Smooth muscle cell (in vitro differentiated cells): ENCODE data around the gene PICK1. TPM values are rescaled to one million over a fixed set of nuclear protein-coding genes. Genes with fewer than 3 reads are reported as not detected.

Experiments used
- DNase-seq: peaks from one replicate; lab custom pipeline; 2025; ENCODE audit not compliant: unreplicated experiment; lab: John Stamatoyannopoulos, UW
- H2AFZ ChIP-seq: fragments of 200-600 bp; sonication (generic); 2 replicates; pipeline ENCODE4 v1.6.0; 2016; ENCODE audit warnings: antibody characterized with exemption, low read depth, mild to moderate bottlenecking
- H3F3A ChIP-seq: fragments of 200-600 bp; sonication (generic); 2 replicates; pipeline ENCODE4 v1.6.0; 2017; ENCODE audit warnings: antibody characterized with exemption, low read depth
- H3K27ac ChIP-seq: fragments of 200-600 bp; sonication (generic); 2 replicates; pipeline ENCODE4 v1.5.1; 2016; ENCODE audit warnings: low read depth, mild to moderate bottlenecking
- H3K27me3 ChIP-seq: fragments of 200-600 bp; sonication (generic); 2 replicates; pipeline ENCODE4 v1.6.1; 2016; ENCODE audit warnings: low read depth, mild to moderate bottlenecking
- H3K36me3 ChIP-seq: fragments of 200-600 bp; sonication (generic); 2 replicates; pipeline ENCODE4 v1.5.1; 2016; ENCODE audit warnings: low read depth
- H3K4me1 ChIP-seq: fragments of 200-600 bp; sonication (generic); 2 replicates; pipeline ENCODE4 v1.5.1; 2016; ENCODE audit warnings: low read depth
- H3K4me2 ChIP-seq: fragments of 200-600 bp; sonication (generic); 2 replicates; pipeline ENCODE4 v1.6.0; 2016; ENCODE audit warnings: mild to moderate bottlenecking
- H3K4me3 ChIP-seq: fragments of 200-600 bp; sonication (generic); 2 replicates; pipeline ENCODE4 v1.5.1; 2016; ENCODE audit warnings: mild to moderate bottlenecking
- H3K79me2 ChIP-seq: fragments of 200-600 bp; sonication (generic); 2 replicates; pipeline ENCODE4 v1.6.0; 2016; ENCODE audit warnings: low read depth, mild to moderate bottlenecking
- H3K9ac ChIP-seq: fragments of 200-600 bp; sonication (generic); 2 replicates; pipeline ENCODE4 v1.6.0; 2016; ENCODE audit warnings: low read depth
- H3K9me3 ChIP-seq: fragments of 200-600 bp; sonication (generic); replicated peaks from 2 replicates; pipeline ENCODE4 v1.5.1; 2016; ENCODE audit warnings: low read depth
- H4K20me1 ChIP-seq: fragments of 200-600 bp; sonication (generic); 2 replicates; pipeline ENCODE4 v1.6.0; 2016; ENCODE audit warnings: low read depth
- CTCF ChIP-seq: fragments of 200-600 bp; sonication (generic); IDR thresholded peaks from 2 replicates; pipeline ENCODE4 v1.5.1; 2017; ENCODE audit warnings: borderline replicate concordance, mild to moderate bottlenecking, antibody characterized with exemption; ENCODE audit not compliant: insufficient read depth, poor library complexity, severe bottlenecking
- WGBS: methylation state at CpG from one replicate; pipeline ENCODE4 v1.1.7; 2016; ENCODE audit warnings: low lambda C conversion rate; 5-methylcytosine and 5-hydroxymethylcytosine counted together
- polyA plus RNA-seq: library from polyadenylated mRNA; unstranded; fragments of >200 nt; fragmentation: Nextera tagmentation; extraction: Ambion mirVana; gene quantifications from 2 replicates; pipeline ENCODE4 v1.2.1, GENCODE V29; 2016
- total RNA-seq: library from RNA; depleted of rRNA; stranded (reverse); fragments of >200 nt; gene quantifications from 2 replicates; pipeline ENCODE4 v1.2.3, GENCODE V29; 2014

The PICK1 gene
- total and polyA plus RNA-seq, 2 experiments from 2014 or later, result 8.8 to 17.5 TPM

- no peak overlapping the region for H3K4me3 ChIP-seq
- H3K27ac ChIP-seq, result no peak overlapping the region
- H2AFZ ChIP-seq, result no peak overlapping the region
- no peaks in the 10 kb centered on the region for H3K9me3 ChIP-seq
- H4K20me1 ChIP-seq, result no peaks in the 10 kb centered on the region
- H3K79me2 ChIP-seq, result no peaks in the 10 kb centered on the region
- no peaks in the 10 kb centered on the region for H3K36me3 ChIP-seq
- no peaks in the 10 kb centered on the region for H3F3A ChIP-seq
- no peak for TF ChIP-seq CTCF
- no peaks in the 10 kb centered on the region for H3K27me3 ChIP-seq
- no peak overlapping the region for H3K4me2 ChIP-seq
- no peak overlapping the region for H3K9ac ChIP-seq
- 94% methylated on average over 28 of the region's 28 CpGs for WGBS
- no peak for DNase-seq
- no peaks in the 10 kb centered on the region for H3K4me1 ChIP-seq
Observed at GRCh38 chr22:38120359-38121110, 63.3 kb downstream of the PICK1 start.

- no peaks in the 10 kb centered on the region for H3K9me3 ChIP-seq
- H3K79me2 ChIP-seq, result no peaks in the 10 kb centered on the region
- no peaks in the 10 kb centered on the region for H3F3A ChIP-seq
- no peak overlapping the region for H3K4me3 ChIP-seq
- no peak for DNase-seq
- WGBS, result 77% methylated on average over 5 of the region's 6 CpGs
- H3K27me3 ChIP-seq, result no peaks in the 10 kb centered on the region
- H3K36me3 ChIP-seq, result no peaks in the 10 kb centered on the region
- H2AFZ ChIP-seq, result no peak overlapping the region
- TF ChIP-seq CTCF, result no peak
- H3K9ac ChIP-seq, result no peak overlapping the region
- H3K27ac ChIP-seq, result no peak overlapping the region
- no peak overlapping the region for H3K4me2 ChIP-seq
- no peaks in the 10 kb centered on the region for H3K4me1 ChIP-seq
- no peaks in the 10 kb centered on the region for H4K20me1 ChIP-seq
Observed at GRCh38 chr22:38122616-38123015, 65.4 kb downstream of the PICK1 start.

- no peak overlapping the region for H3K4me3 ChIP-seq
- H3K4me1 ChIP-seq, result no peaks in the 10 kb centered on the region
- no peaks in the 10 kb centered on the region for H3K36me3 ChIP-seq
- H3K9ac ChIP-seq, result no peak overlapping the region
- no peak overlapping the region for H3K4me2 ChIP-seq
- H2AFZ ChIP-seq, result no peak overlapping the region
- 86% methylated on average over 21 of the region's 21 CpGs for WGBS
- no peak for DNase-seq
- H3K27ac ChIP-seq, result no peak overlapping the region
- TF ChIP-seq CTCF, result no peak
- no peaks in the 10 kb centered on the region for H3K9me3 ChIP-seq
- H3K27me3 ChIP-seq, result no peaks in the 10 kb centered on the region
- H3K79me2 ChIP-seq, result no peaks in the 10 kb centered on the region
- no peaks in the 10 kb centered on the region for H3F3A ChIP-seq
- no peaks in the 10 kb centered on the region for H4K20me1 ChIP-seq
Observed at GRCh38 chr22:38124236-38124974, 67.2 kb downstream of the PICK1 start.
